Gastroesophageal sphincter (tissue), 4 donors: ENCODE data around the gene AMZ1. TPM values are rescaled to one million over a fixed set of nuclear protein-coding genes. Genes with fewer than 3 reads are reported as not detected.
"Not testable (repeated sequence)": the region's sequence is repeated elsewhere in the genome, so short reads cannot be mapped to it uniquely, and the experiment has no call there.

Experiments
- ATAC-seq: fragments of 150-250 bp; one replicate; pipeline ENCODE4 v1.9.1; 2016; ENCODE audit warnings: mild to moderate bottlenecking, moderate library complexity
- H3K27ac ChIP-seq, 4 donors: fragments of 200-600 bp; sonication (generic) in 3 of 4; 1 replicate in 3 of 4; 2 replicates in 1 of 4; pipeline ENCODE4 v1.5.1; 2016 to 2019
- H3K27me3 ChIP-seq: fragments of 200-600 bp; sonication (generic); one replicate; pipeline ENCODE4 v1.5.1; 2019
- H3K36me3 ChIP-seq, 2 donors: fragments of 200-600 bp; sonication (generic); one replicate each; pipeline ENCODE4 v1.5.1; 2019; ENCODE audit warnings: control low read depth in 1 of 2
- H3K4me1 ChIP-seq, 3 donors: fragments of 200-600 bp; sonication (generic); 1 replicate in 2 of 3; 2 replicates in 1 of 3; pipeline ENCODE4 v1.5.1; 2016 to 2019; ENCODE audit warnings: control low read depth in 2 of 3
- H3K4me3 ChIP-seq, 2 donors: fragments of 200-600 bp; sonication (generic); one replicate each; pipeline ENCODE4 v1.5.1; 2019; ENCODE audit warnings: mild to moderate bottlenecking in 1 of 2, moderate library complexity in 1 of 2
- H3K9me3 ChIP-seq, 3 donors: fragments of 200-600 bp; sonication (generic); one replicate each; pipeline ENCODE4 v1.5.1; 2017 to 2019; ENCODE audit warnings: control low read depth in 2 of 3
- CTCF ChIP-seq, 4 experiments: fragments of 200-600 bp in 2 of 4; fragments of 450-650 bp in 2 of 4; sonication (generic) in 1 of 4; IDR thresholded peaks; one replicate each; pipeline ENCODE4 v1.5.1; 2017 to 2019; ENCODE audit warnings: antibody characterized with exemption in 4 of 4, mild to moderate bottlenecking in 2 of 4, moderate library complexity in 2 of 4
- EP300 ChIP-seq: sonication (generic); formaldehyde crosslinking; IDR thresholded peaks from one replicate; pipeline ENCODE4 v1.6.1; 2017; ENCODE audit warnings: antibody characterized with exemption, mild to moderate bottlenecking
- POLR2A ChIP-seq, 2 donors: fragments of 450-650 bp; IDR thresholded peaks; one replicate each; pipeline ENCODE4 v1.6.1; 2017; ENCODE audit warnings: antibody characterized with exemption in 2 of 2, mild to moderate bottlenecking in 2 of 2, moderate library complexity in 1 of 2
- POLR2AphosphoS5 ChIP-seq: sonication (generic); formaldehyde crosslinking; IDR thresholded peaks from one replicate; pipeline ENCODE4 v1.6.1; 2017; ENCODE audit warnings: antibody characterized with exemption
- WGBS, 2 donors: methylation state at CpG; one replicate each; pipeline ENCODE4 v1.1.5; 2018; ENCODE audit warnings: low coverage in 1 of 2; 5-methylcytosine and 5-hydroxymethylcytosine counted together
- total RNA-seq, 4 donors: library from RNA; depleted of rRNA; stranded (reverse); fragments of >200 nt; gene quantifications; one replicate each; pipeline ENCODE4 v1.1.0, GENCODE V29; 2016

Gene AMZ1
- total RNA-seq, 4 donors from 2014 or later: 0.12 to 0.62 (median 0.32) TPM

GRCh38 chr7:2723138-2723850 is 35.3 kb downstream of the AMZ1 start:
- WGBS, 2 donors: 82 to 83% methylated on average over 3 to 12 of the region's 23 CpGs
- peaks cover 0 to 75% of the 10 kb centered on the region in 2 donors for H3K36me3 ChIP-seq
- no peak for ATAC-seq
- no peak overlapping the region for H3K4me3 ChIP-seq
- H3K9me3 ChIP-seq: no peaks in the 10 kb centered on the region
- no peak for TF ChIP-seq POLR2A (IDR thresholded peaks at IDR 0.05)
- no peak for TF ChIP-seq EP300
- no peak for TF ChIP-seq POLR2AphosphoS5
- TF ChIP-seq CTCF (IDR thresholded peaks at IDR 0.05): no peak
- H3K4me1 ChIP-seq: peaks cover 0 to 2% (median 0%) of the 10 kb centered on the region in 3 donors
- no peaks in the 10 kb centered on the region for H3K27me3 ChIP-seq
- no peak overlapping the region for H3K27ac ChIP-seq

- not testable (repeated sequence) for H3K27ac ChIP-seq, H3K4me1 ChIP-seq, ATAC-seq, H3K27me3 ChIP-seq, H3K4me3 ChIP-seq, H3K9me3 ChIP-seq
- H3K36me3 ChIP-seq: peaks cover 0 to 75% of the 10 kb centered on the region in 2 donors
- WGBS, 2 donors: 80 to 95% methylated on average over 1 to 3 of the region's 15 CpGs
Observed at GRCh38 chr7:2724036-2724435, 36.0 kb downstream of the AMZ1 start.

- no peak for TF ChIP-seq CTCF (IDR thresholded peaks at IDR 0.05)
- TF ChIP-seq EP300: no peak
- TF ChIP-seq POLR2A (IDR thresholded peaks at IDR 0.05): no peak
- no peak for TF ChIP-seq POLR2AphosphoS5
- Histone ChIP-seq H3K4me3 (no peak overlapping the region), H3K27ac (no peak overlapping the region), H3K9me3 (no peaks in the 10 kb centered on the region), H3K27me3 (no peaks in the 10 kb centered on the region), H3K36me3 (peaks cover 0 to 71% of the 10 kb centered on the region in 2 donors), H3K4me1 (peaks cover 0 to 15% (median 7%) of the 10 kb centered on the region in 3 donors)
- ATAC-seq: no peak
- 92 to 93% methylated on average over 2 to 8 of the region's 31 CpGs for WGBS, 2 donors
Observed at GRCh38 chr7:2724453-2725177, 36.6 kb downstream of the AMZ1 start.

GRCh38 chr7:2725178-2726105 is 37.4 kb downstream of the AMZ1 start:
- ATAC-seq: no peak
- peaks cover 0 to 23% (median 7%) of the 10 kb centered on the region in 3 donors for H3K4me1 ChIP-seq
- peaks cover 0 to 64% of the 10 kb centered on the region in 2 donors for H3K36me3 ChIP-seq
- TF ChIP-seq EP300: no peak
- no peak for TF ChIP-seq CTCF (IDR thresholded peaks at IDR 0.05)
- TF ChIP-seq POLR2AphosphoS5: no peak
- no peak for TF ChIP-seq POLR2A (IDR thresholded peaks at IDR 0.05)
- H3K27ac ChIP-seq: no peak overlapping the region
- 80 to 81% methylated on average over 1 to 12 of the region's 34 CpGs for WGBS, 2 donors
- no peaks in the 10 kb centered on the region for H3K27me3 ChIP-seq
- H3K9me3 ChIP-seq: no peaks in the 10 kb centered on the region
- H3K4me3 ChIP-seq: no peak overlapping the region

- peaks cover 0 to 28% (median 7%) of the 10 kb centered on the region in 3 donors for H3K4me1 ChIP-seq
- H3K27me3 ChIP-seq: no peaks in the 10 kb centered on the region
- peaks cover 0 to 64% of the 10 kb centered on the region in 2 donors for H3K36me3 ChIP-seq
- no peak overlapping the region for H3K27ac ChIP-seq
- TF ChIP-seq CTCF (IDR thresholded peaks at IDR 0.05) (no peak), POLR2A (IDR thresholded peaks at IDR 0.05) (no peak), POLR2AphosphoS5 (no peak), EP300 (no peak)
- no peaks in the 10 kb centered on the region for H3K9me3 ChIP-seq
- no peak for ATAC-seq
- WGBS, 2 donors: 60 to 100% methylated on average over 3 of the region's 18 CpGs
- H3K4me3 ChIP-seq: no peak overlapping the region
Observed at GRCh38 chr7:2726316-2727018, 38.5 kb downstream of the AMZ1 start.

- H3K36me3 ChIP-seq: peaks cover 0 to 62% of the 10 kb centered on the region in 2 donors
- H3K27ac ChIP-seq, H3K9me3 ChIP-seq, H3K27me3 ChIP-seq, H3K4me3 ChIP-seq, ATAC-seq: not testable (repeated sequence)
- peaks cover 0 to 28% (median 7%) of the 10 kb centered on the region in 3 donors for H3K4me1 ChIP-seq
- WGBS, 2 donors: 79 to 92% methylated on average over 2 to 12 of the region's 13 CpGs
Observed at GRCh38 chr7:2727206-2727605, 39.2 kb downstream of the AMZ1 start.
